ENCODE measurements around the gene F12. TPM values are rescaled to one million over a fixed set of nuclear protein-coding genes. Genes with fewer than 3 reads are reported as not detected.
A peak's percentile ranks its signal among the peaks of the same experiment; 100 is the strongest.
"Not testable (repeated sequence)": the region's sequence is repeated elsewhere in the genome, so short reads cannot be mapped to it uniquely, and the experiment has no call there.

Gene F12
- total RNA-seq, 2 experiments from 2014 or later: 5.1 to 5.9 TPM

GRCh38 chr5:177382423-177383029 is 26.8 kb downstream of the F12 start:
- ChIA-PET POLR2A (no interaction called here), CTCF (interaction anchor here (0.7 to 3.8 kb wide), 8 partner anchors 8 to 70 kb away, joined by 3 to 15 read pairs (median 4); no protein-coding TSS in a partner anchor)
- peak; percentile 41 for DNase-seq
- Mint-ChIP-seq H3K9me3 (no peaks in the 10 kb centered on the region), H3K36me3 (no peaks in the 10 kb centered on the region), H3K4me1 (ENCODE audit: low read depth) (peaks cover 23% of the 10 kb centered on the region), H3K27ac (no peak overlapping the region), H3K27me3 (no peaks in the 10 kb centered on the region), H3K4me3 (no peak overlapping the region)
- intact Hi-C loops (cut with micrococcal nuclease): no loop called here

- CTCF ChIA-PET: interaction anchor here (3.3 to 3.9 kb wide), 3 partner anchors 9 to 22 kb away, joined by 15 to 37 read pairs (median 35); no protein-coding TSS in a partner anchor
- POLR2A ChIA-PET: no interaction called here
- intact Hi-C loops (cut with micrococcal nuclease): no loop called here
- DNase-seq: no peak
- H3K9me3 Mint-ChIP-seq: no peaks in the 10 kb centered on the region
- no peaks in the 10 kb centered on the region for H3K36me3 Mint-ChIP-seq
- no peaks in the 10 kb centered on the region for H3K27me3 Mint-ChIP-seq
- no peak overlapping the region for H3K27ac Mint-ChIP-seq
- H3K4me1 Mint-ChIP-seq (ENCODE audit: low read depth): peaks cover 20% of the 10 kb centered on the region
- no peak overlapping the region for H3K4me3 Mint-ChIP-seq
Observed at GRCh38 chr5:177380805-177381126, 28.6 kb downstream of the F12 start.

GRCh38 chr5:177378884-177379883 is 30.2 kb downstream of the F12 start:
- intact Hi-C loops (cut with micrococcal nuclease): loop anchor here (1.0 kb wide), 2 partner anchors 10 to 15 kb away; no protein-coding TSS in a partner anchor
- peak overlapping the region; percentile 36 for H3K27ac Mint-ChIP-seq
- CTCF ChIA-PET: interaction anchor here (0.6 to 3.9 kb wide), 12 partner anchors 9 to 206 kb away, joined by 3 to 37 read pairs (median 4); no protein-coding TSS in a partner anchor

GRCh38 chr5:177377851-177378776 is 31.2 kb downstream of the F12 start:
- intact Hi-C loops (cut with micrococcal nuclease): no loop called here
- CTCF ChIA-PET: interaction anchor here (0.6 to 3.9 kb wide), 9 partner anchors 8 to 205 kb away, joined by 3 to 37 read pairs (median 4); no protein-coding TSS in a partner anchor
- H3K4me3 Mint-ChIP-seq: no peak overlapping the region
- no peaks in the 10 kb centered on the region for H3K27me3 Mint-ChIP-seq
- peaks cover 30% of the 10 kb centered on the region for H3K4me1 Mint-ChIP-seq (ENCODE audit: low read depth)
- POLR2A ChIA-PET: interaction anchor here (0.5 to 2.4 kb wide), 7 partner anchors 8 to 67 kb away, joined by 3 to 11 read pairs (median 4); partner anchors contain the start of gene RGS14
- DNase-seq: no peak
- peaks cover 4% of the 10 kb centered on the region for H3K36me3 Mint-ChIP-seq
- no peaks in the 10 kb centered on the region for H3K9me3 Mint-ChIP-seq
- H3K27ac Mint-ChIP-seq: peak overlapping the region; percentile 28

More at GRCh38 chr5:177378884-177379883, 30.2 kb downstream of the F12 start:
- DNase-seq: peak; percentile 67
- Mint-ChIP-seq H3K27me3 (no peaks in the 10 kb centered on the region), H3K4me1 (ENCODE audit: low read depth) (peaks cover 20% of the 10 kb centered on the region), H3K4me3 (no peak overlapping the region), H3K36me3 (no peaks in the 10 kb centered on the region), H3K9me3 (no peaks in the 10 kb centered on the region)
- POLR2A ChIA-PET: interaction anchor here (0.8 to 2.4 kb wide), 6 partner anchors 9 to 66 kb away, joined by 3 to 11 read pairs (median 4); partner anchors contain the start of gene RGS14

- H3K4me1 Mint-ChIP-seq (ENCODE audit: low read depth): peaks cover 48% of the 10 kb centered on the region
- H3K4me3 Mint-ChIP-seq: no peak overlapping the region
Observed at GRCh38 chr5:177376107-177376506, 33.3 kb downstream of the F12 start.

GRCh38 chr5:177375516-177375915 is 33.8 kb downstream of the F12 start:
- peaks cover 14% of the 10 kb centered on the region for H3K36me3 Mint-ChIP-seq
- intact Hi-C loops (cut with micrococcal nuclease); H3K9me3 Mint-ChIP-seq; POLR2A ChIA-PET; H3K4me3 Mint-ChIP-seq; H3K27ac Mint-ChIP-seq; H3K27me3 Mint-ChIP-seq; DNase-seq: not testable (repeated sequence)
- CTCF ChIA-PET: interaction anchor here (1.0 to 1.2 kb wide), 2 partner anchors 80 to 82 kb away, joined by 3 read pairs; no protein-coding TSS in a partner anchor
- peaks cover 47% of the 10 kb centered on the region for H3K4me1 Mint-ChIP-seq (ENCODE audit: low read depth)

More at GRCh38 chr5:177376107-177376506, 33.3 kb downstream of the F12 start:
- Mint-ChIP-seq H3K27ac (peak overlapping the region; percentile 14), H3K36me3 (peaks cover 14% of the 10 kb centered on the region), H3K9me3 (no peaks in the 10 kb centered on the region), H3K27me3 (no peaks in the 10 kb centered on the region)
- intact Hi-C loops (cut with micrococcal nuclease): no loop called here
- CTCF ChIA-PET: interaction anchor here (1.3 to 1.5 kb wide), 2 partner anchors 11 to 29 kb away, joined by 3 read pairs; no protein-coding TSS in a partner anchor
- no peak for DNase-seq
- POLR2A ChIA-PET: no interaction called here

- Mint-ChIP-seq H3K4me3 (no peak overlapping the region), H3K36me3 (peaks cover 17% of the 10 kb centered on the region), H3K27me3 (no peaks in the 10 kb centered on the region), H3K4me1 (ENCODE audit: low read depth) (peaks cover 52% of the 10 kb centered on the region), H3K9me3 (no peaks in the 10 kb centered on the region), H3K27ac (peak overlapping the region; percentile 35)
- CTCF ChIA-PET: interaction anchor here (5.7 kb wide), 1 partner anchor 14 kb away, joined by 55 read pairs; the partner anchor contains the start of gene RGS14
- POLR2A ChIA-PET: interaction anchor here (0.6 kb wide), 1 partner anchor 15 kb away, joined by 3 read pairs; no protein-coding TSS in a partner anchor
- no peak for DNase-seq
- intact Hi-C loops (cut with micrococcal nuclease): no loop called here
Observed at GRCh38 chr5:177374211-177374610, 35.2 kb downstream of the F12 start.

GRCh38 chr5:177373806-177374205 is 35.6 kb downstream of the F12 start:
- POLR2A ChIA-PET: interaction anchor here (0.6 kb wide), 1 partner anchor 16 kb away, joined by 3 read pairs; no protein-coding TSS in a partner anchor
- peaks cover 52% of the 10 kb centered on the region for H3K4me1 Mint-ChIP-seq (ENCODE audit: low read depth)
- H3K27ac Mint-ChIP-seq: peak overlapping the region; percentile 35
- no peak overlapping the region for H3K4me3 Mint-ChIP-seq
- H3K27me3 Mint-ChIP-seq: no peaks in the 10 kb centered on the region
- H3K36me3 Mint-ChIP-seq: peaks cover 22% of the 10 kb centered on the region
- CTCF ChIA-PET: interaction anchor here (1.2 to 5.7 kb wide), 7 partner anchors 14 to 81 kb away, joined by 3 to 115 read pairs (median 28); partner anchors contain the start of genes LMAN2 and RGS14
- DNase-seq: no peak
- no peaks in the 10 kb centered on the region for H3K9me3 Mint-ChIP-seq
- intact Hi-C loops (cut with micrococcal nuclease): no loop called here

- peak overlapping the region; percentile 79 for H3K27ac Mint-ChIP-seq
- ChIA-PET POLR2A (interaction anchor here (0.7 to 2.2 kb wide), 4 partner anchors 9 to 17 kb away, joined by 3 to 9 read pairs (median 5); no protein-coding TSS in a partner anchor), CTCF (interaction anchor here (1.2 to 5.7 kb wide), 9 partner anchors 13 to 85 kb away, joined by 3 to 115 read pairs (median 28); partner anchors contain the start of genes LMAN2 and RGS14)
- peaks cover 30% of the 10 kb centered on the region for H3K36me3 Mint-ChIP-seq
- peak overlapping the region; percentile 24 for H3K4me3 Mint-ChIP-seq
- peaks cover 58% of the 10 kb centered on the region for H3K4me1 Mint-ChIP-seq (ENCODE audit: low read depth)
- H3K9me3 Mint-ChIP-seq: no peaks in the 10 kb centered on the region
- intact Hi-C loops (cut with micrococcal nuclease): loop anchor here (1.0 kb wide), 1 partner anchor 16 kb away; no protein-coding TSS in a partner anchor
- peak; percentile 59 for DNase-seq
- no peaks in the 10 kb centered on the region for H3K27me3 Mint-ChIP-seq
Observed at GRCh38 chr5:177372910-177373309, 36.5 kb downstream of the F12 start.

GRCh38 chr5:177372034-177372896 is 37.1 kb downstream of the F12 start:
- intact Hi-C loops (cut with micrococcal nuclease): loop anchor here (1.0 kb wide), 1 partner anchor 17 kb away; no protein-coding TSS in a partner anchor
- Mint-ChIP-seq H3K4me1 (ENCODE audit: low read depth) (peaks cover 58% of the 10 kb centered on the region), H3K27ac (peak overlapping the region; percentile 79), H3K4me3 (peak overlapping the region; percentile 70), H3K27me3 (no peaks in the 10 kb centered on the region), H3K36me3 (peaks cover 30% of the 10 kb centered on the region), H3K9me3 (no peaks in the 10 kb centered on the region)
- ChIA-PET POLR2A (interaction anchor here (0.7 to 2.2 kb wide), 6 partner anchors 8 to 31 kb away, joined by 3 to 9 read pairs (median 5); partner anchors contain the start of gene LMAN2), CTCF (interaction anchor here (1.2 to 5.7 kb wide), 12 partner anchors 10 to 85 kb away, joined by 3 to 115 read pairs (median 22); partner anchors contain the start of genes LMAN2, RGS14 and SLC34A1)
- peak; percentile 61 for DNase-seq

Data from activated CD4-positive, alpha-beta memory T cell treated with anti-CD3 and anti-CD28 coated beads for 36 hours (primary cell).